Right forelimb (tissue), 1 donor: ENCODE measurements around the gene PXDN.

ENCODE experiments used
- DNase-seq: peaks from one replicate; pipeline ENCODE4 v3.0.0-alpha.2; 2018

Gene PXDN

GRCh38 chr2:1754046-1754445 lies 9.7 kb upstream of the PXDN start:
- DNase-seq: peak; percentile 18

GRCh38 chr2:1752751-1753150 lies 8.4 kb upstream of the PXDN start:
- peak; percentile 24 for DNase-seq

- peak; percentile 30 for DNase-seq
Observed at GRCh38 chr2:1751767-1752725, 7.7 kb upstream of the PXDN start.

GRCh38 chr2:1750933-1751766 lies 6.8 kb upstream of the PXDN start:
- peak; percentile 82 for DNase-seq

GRCh38 chr2:1750270-1750932 lies 6.1 kb upstream of the PXDN start:
- no peak for DNase-seq

GRCh38 chr2:1749489-1750119 lies 5.3 kb upstream of the PXDN start:
- DNase-seq: peak; percentile 24

- peak; percentile 27 for DNase-seq
Observed at GRCh38 chr2:1748741-1749488, 4.6 kb upstream of the PXDN start.

- DNase-seq: peak; percentile 10
Observed at GRCh38 chr2:1748176-1748740, 3.9 kb upstream of the PXDN start.

- peak; percentile 35 for DNase-seq
Observed at GRCh38 chr2:1747065-1747941, 3.0 kb upstream of the PXDN start.

GRCh38 chr2:1746174-1747064 lies 2.1 kb upstream of the PXDN start:
- DNase-seq: peak; percentile 32

- DNase-seq: peak; percentile 41
Observed at GRCh38 chr2:1745171-1746023, 1.1 kb upstream of the PXDN start.

GRCh38 chr2:1744151-1744445 lies 217 bp downstream of the PXDN start:
- no peak for DNase-seq

GRCh38 chr2:1743396-1744150 lies 742 bp downstream of the PXDN start:
- DNase-seq: peak; percentile 75

- peak; percentile 88 for DNase-seq
Observed at GRCh38 chr2:1742681-1743395, 1.5 kb downstream of the PXDN start.

GRCh38 chr2:1742301-1742680 lies 2.0 kb downstream of the PXDN start:
- DNase-seq: no peak

GRCh38 chr2:1741851-1742250 lies 2.5 kb downstream of the PXDN start:
- no peak for DNase-seq
